Measurements from ENCODE around the gene GRK4. TPM values are rescaled to one million over a fixed set of nuclear protein-coding genes. Genes with fewer than 3 reads are reported as not detected.

Gene GRK4
- total RNA-seq, 2 experiments from 2014 or later = 2.2 to 2.6 TPM

DNA sequence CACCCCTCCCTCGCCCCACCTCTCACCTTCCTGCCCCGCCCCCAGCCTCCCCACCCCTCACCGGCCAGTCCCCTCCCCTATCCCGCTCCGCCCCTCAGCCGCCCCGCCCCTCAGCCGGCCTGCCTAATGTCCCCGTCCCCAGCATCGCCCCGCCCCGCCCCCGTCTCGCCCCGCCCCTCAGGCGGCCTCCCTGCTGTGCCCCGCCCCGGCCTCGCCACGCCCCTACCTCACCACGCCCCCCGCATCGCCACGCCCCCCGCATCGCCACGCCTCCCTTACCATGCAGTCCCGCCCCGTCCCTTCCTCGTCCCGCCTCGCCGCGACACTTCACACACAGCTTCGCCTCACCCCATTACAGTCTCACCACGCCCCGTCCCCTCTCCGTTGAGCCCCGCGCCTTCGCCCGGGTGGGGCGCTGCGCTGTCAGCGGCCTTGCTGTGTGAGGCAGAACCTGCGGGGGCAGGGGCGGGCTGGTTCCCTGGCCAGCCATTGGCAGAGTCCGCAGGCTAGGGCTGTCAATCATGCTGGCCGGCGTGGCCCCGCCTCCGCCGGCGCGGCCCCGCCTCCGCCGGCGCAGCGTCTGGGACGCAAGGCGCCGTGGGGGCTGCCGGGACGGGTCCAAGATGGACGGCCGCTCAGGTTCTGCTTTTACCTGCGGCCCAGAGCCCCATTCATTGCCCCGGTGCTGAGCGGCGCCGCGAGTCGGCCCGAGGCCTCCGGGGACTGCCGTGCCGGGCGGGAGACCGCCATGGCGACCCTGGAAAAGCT lies 110.9 kb downstream of the GRK4 start, which contains the start of the genes HTT and HTT-AS:
HTT (plus strand) TSS at position 604 of the 768 bp plus-strand sequence; CDS start at position 749, 145 bp downstream.
HTT-AS (minus strand) TSS at position 461 of the 768 bp plus-strand sequence.
- peak within 1 kb of the TSS; percentile 88 for H3K4me3 Mint-ChIP-seq
- DNase-seq (peak; percentile 97), ATAC-seq (peak; percentile 92)
- peaks cover 20% of the 10 kb centered on the region for H3K4me1 Mint-ChIP-seq (ENCODE audit: low read depth)
- no peaks in the 10 kb centered on the region for H3K9me3 Mint-ChIP-seq (ENCODE audit: insufficient read depth)
- H3K27ac Mint-ChIP-seq = peak within 1 kb of the TSS; percentile 95
- H3K36me3 Mint-ChIP-seq (ENCODE audit: low read depth) = peaks cover 1% of the 10 kb centered on the region
- ChIA-PET CTCF (no interaction called here), POLR2A (interaction anchor here (0.9 to 1.3 kb wide), 2 partner anchors 15 to 111 kb away, joined by 3 read pairs; partner anchors contain the start of genes GRK4 and NOP14)
- H3K27me3 Mint-ChIP-seq (ENCODE audit: low read depth) = no peaks in the 10 kb centered on the region

GRCh38 chr4:3074846-3075651 lies 111.7 kb downstream of the GRK4 start:
- DNase-seq (peak; percentile 57), ATAC-seq (peak; percentile 12)
- H3K4me1 Mint-ChIP-seq (ENCODE audit: low read depth) = peaks cover 24% of the 10 kb centered on the region
- H3K27me3 Mint-ChIP-seq (ENCODE audit: low read depth) = no peaks in the 10 kb centered on the region
- H3K9me3 Mint-ChIP-seq (ENCODE audit: insufficient read depth) = no peaks in the 10 kb centered on the region
- ChIA-PET CTCF (no interaction called here), POLR2A (interaction anchor here (0.5 to 1.3 kb wide), 3 partner anchors 12 to 112 kb away, joined by 3 read pairs; partner anchors contain the start of genes GRK4 and NOP14)
- H3K27ac Mint-ChIP-seq = peak overlapping the region; percentile 80
- H3K36me3 Mint-ChIP-seq (ENCODE audit: low read depth) = peaks cover 4% of the 10 kb centered on the region
- peak overlapping the region; percentile 88 for H3K4me3 Mint-ChIP-seq

GRCh38 chr4:3075652-3075981 lies 112.2 kb downstream of the GRK4 start:
- ATAC-seq (no peak), DNase-seq (no peak)
- H3K9me3 Mint-ChIP-seq (ENCODE audit: insufficient read depth) = no peaks in the 10 kb centered on the region
- peaks cover 24% of the 10 kb centered on the region for H3K4me1 Mint-ChIP-seq (ENCODE audit: low read depth)
- peak overlapping the region; percentile 88 for H3K4me3 Mint-ChIP-seq
- ChIA-PET POLR2A (interaction anchor here (0.5 kb wide), 1 partner anchor 12 kb away, joined by 3 read pairs; no protein-coding TSS in a partner anchor), CTCF (no interaction called here)
- no peaks in the 10 kb centered on the region for H3K27me3 Mint-ChIP-seq (ENCODE audit: low read depth)
- peaks cover 4% of the 10 kb centered on the region for H3K36me3 Mint-ChIP-seq (ENCODE audit: low read depth)
- no peak overlapping the region for H3K27ac Mint-ChIP-seq

- Mint-ChIP-seq H3K27ac (no peak overlapping the region), H3K4me1 (ENCODE audit: low read depth) (peaks cover 28% of the 10 kb centered on the region), H3K27me3 (ENCODE audit: low read depth) (no peaks in the 10 kb centered on the region), H3K4me3 (no peak overlapping the region), H3K9me3 (ENCODE audit: insufficient read depth) (no peaks in the 10 kb centered on the region), H3K36me3 (ENCODE audit: low read depth) (peaks cover 4% of the 10 kb centered on the region)
- ATAC-seq (no peak), DNase-seq (no peak)
- ChIA-PET POLR2A (no interaction called here), CTCF (no interaction called here)
Measured at GRCh38 chr4:3077796-3078195, 114.4 kb downstream of the GRK4 start.

DNA sequence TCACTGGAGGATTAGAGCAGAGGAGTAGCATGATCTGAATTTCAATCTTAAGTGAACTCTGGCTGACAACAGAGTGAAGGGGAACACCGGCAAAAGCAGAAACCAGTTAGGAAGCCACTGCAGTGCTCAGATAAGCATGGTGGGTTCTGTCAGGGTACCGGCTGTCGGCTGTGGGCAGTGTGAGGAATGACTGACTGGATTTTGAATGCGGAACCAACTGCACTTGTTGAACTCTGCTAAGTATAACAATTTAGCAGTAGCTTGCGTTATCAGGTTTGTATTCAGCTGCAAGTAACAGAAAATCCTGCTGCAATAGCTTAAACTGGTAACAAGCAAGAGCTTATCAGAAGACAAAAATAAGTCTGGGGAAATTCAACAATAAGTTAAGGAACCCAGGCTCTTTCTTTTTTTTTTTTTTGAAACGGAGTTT lies 116.3 kb downstream of the GRK4 start:
- H3K27ac Mint-ChIP-seq = no peak overlapping the region
- CTCF ChIA-PET = interaction anchor here (1.0 kb wide), 1 partner anchor 10 kb away, joined by 3 read pairs; no protein-coding TSS in a partner anchor
- H3K27me3 Mint-ChIP-seq (ENCODE audit: low read depth) = no peaks in the 10 kb centered on the region
- POLR2A ChIA-PET = no interaction called here
- H3K4me3 Mint-ChIP-seq = no peak overlapping the region
- no peak for ATAC-seq
- peaks cover 33% of the 10 kb centered on the region for H3K4me1 Mint-ChIP-seq (ENCODE audit: low read depth)
- no peak for DNase-seq
- peaks cover 10% of the 10 kb centered on the region for H3K36me3 Mint-ChIP-seq (ENCODE audit: low read depth)
- no peaks in the 10 kb centered on the region for H3K9me3 Mint-ChIP-seq (ENCODE audit: insufficient read depth)

DNA sequence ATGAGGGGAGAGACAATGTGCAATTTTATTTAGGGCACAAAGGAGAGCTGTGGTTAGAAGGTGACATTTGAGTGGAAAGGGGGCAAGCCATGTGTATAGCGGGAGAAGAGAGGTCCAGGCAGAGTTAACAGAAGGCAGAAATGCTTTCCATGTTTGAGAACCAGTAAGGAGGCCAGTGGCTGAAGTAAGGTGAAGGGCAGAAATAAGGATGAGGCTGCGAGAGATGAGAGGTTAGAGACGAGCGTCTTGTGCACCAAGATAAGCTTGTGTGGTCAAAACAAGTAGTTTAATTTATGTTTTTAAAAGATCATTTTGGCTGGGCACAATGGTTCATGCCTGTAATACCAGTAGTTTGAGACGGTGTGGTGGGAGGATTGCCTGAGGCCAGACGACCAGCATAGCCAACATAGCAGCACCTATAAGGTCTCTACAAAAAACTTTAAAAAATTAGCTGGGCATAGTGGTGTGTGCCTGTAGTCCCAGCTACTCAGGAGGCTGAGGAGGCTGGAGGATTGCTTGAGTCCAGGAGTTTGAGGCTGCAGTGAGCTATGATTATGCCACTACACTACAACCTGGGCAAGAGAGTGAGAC lies 119.6 kb downstream of the GRK4 start:
- ChIA-PET POLR2A (no interaction called here), CTCF (interaction anchor here (0.7 to 1.3 kb wide), 2 partner anchors 15 to 45 kb away, joined by 3 to 4 read pairs; no protein-coding TSS in a partner anchor)
- Mint-ChIP-seq H3K27ac (no peak overlapping the region), H3K9me3 (ENCODE audit: insufficient read depth) (no peaks in the 10 kb centered on the region), H3K27me3 (ENCODE audit: low read depth) (no peaks in the 10 kb centered on the region), H3K4me1 (ENCODE audit: low read depth) (peaks cover 18% of the 10 kb centered on the region), H3K4me3 (no peak overlapping the region), H3K36me3 (ENCODE audit: low read depth) (peaks cover 15% of the 10 kb centered on the region)
- ATAC-seq (no peak), DNase-seq (no peak)

- H3K4me1 Mint-ChIP-seq (ENCODE audit: low read depth) = peaks cover 17% of the 10 kb centered on the region
- DNase-seq (no peak), ATAC-seq (no peak)
- no peak overlapping the region for H3K27ac Mint-ChIP-seq
- peaks cover 19% of the 10 kb centered on the region for H3K36me3 Mint-ChIP-seq (ENCODE audit: low read depth)
- H3K4me3 Mint-ChIP-seq = no peak overlapping the region
- no peaks in the 10 kb centered on the region for H3K27me3 Mint-ChIP-seq (ENCODE audit: low read depth)
- ChIA-PET CTCF (interaction anchor here (0.7 to 1.3 kb wide), 2 partner anchors 14 to 46 kb away, joined by 3 to 4 read pairs; no protein-coding TSS in a partner anchor), POLR2A (no interaction called here)
- H3K9me3 Mint-ChIP-seq (ENCODE audit: insufficient read depth) = no peaks in the 10 kb centered on the region
Measured at GRCh38 chr4:3083732-3084131, 120.4 kb downstream of the GRK4 start.

DNA sequence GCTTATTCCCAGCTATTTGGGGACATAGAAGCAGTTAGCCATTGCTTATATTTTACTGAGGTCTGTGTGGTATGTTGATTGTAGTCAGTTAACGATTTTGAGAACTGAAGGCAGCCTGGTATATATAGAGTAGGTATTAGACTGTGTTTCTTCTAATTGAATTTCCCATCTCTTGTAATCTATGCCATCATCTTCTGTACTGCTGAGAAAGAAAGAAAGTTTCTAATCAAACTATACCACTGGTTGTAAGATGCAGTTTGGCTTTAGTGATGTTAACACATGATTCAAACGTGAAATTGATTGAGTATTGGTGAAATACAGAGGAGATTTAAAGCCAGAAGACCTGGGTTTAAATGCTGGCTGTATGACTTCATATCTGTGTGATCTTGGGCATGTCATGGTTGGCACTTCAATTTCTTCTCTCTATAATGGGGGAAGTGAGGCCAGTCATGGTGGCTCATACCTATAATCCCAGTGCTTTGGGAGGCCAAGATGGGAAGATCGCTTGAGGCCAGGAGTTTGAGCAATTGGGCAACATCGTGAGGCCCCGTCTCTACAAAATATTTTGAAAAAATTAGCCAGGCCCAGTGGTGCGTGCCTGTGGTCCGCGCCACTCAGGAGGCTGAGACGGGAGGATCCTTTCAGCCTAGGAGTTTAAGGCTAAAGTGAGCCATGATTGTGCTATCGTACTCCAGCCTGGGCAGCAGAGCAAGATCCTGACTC lies 122.7 kb downstream of the GRK4 start:
- CTCF ChIA-PET = no interaction called here
- Mint-ChIP-seq H3K9me3 (ENCODE audit: insufficient read depth) (no peaks in the 10 kb centered on the region), H3K4me1 (ENCODE audit: low read depth) (peaks cover 15% of the 10 kb centered on the region), H3K27me3 (ENCODE audit: low read depth) (no peaks in the 10 kb centered on the region), H3K27ac (no peak overlapping the region), H3K4me3 (no peak overlapping the region), H3K36me3 (ENCODE audit: low read depth) (peaks cover 23% of the 10 kb centered on the region)
- ATAC-seq (no peak), DNase-seq (no peak)
- POLR2A ChIA-PET = no interaction called here

GRCh38 chr4:3087115-3087797 lies 123.9 kb downstream of the GRK4 start:
- no peak for DNase-seq
- ATAC-seq = no peak
- no peaks in the 10 kb centered on the region for H3K9me3 Mint-ChIP-seq (ENCODE audit: insufficient read depth)
- ChIA-PET POLR2A (interaction anchor here (0.6 kb wide), 1 partner anchor 12 kb away, joined by 3 read pairs; no protein-coding TSS in a partner anchor), CTCF (no interaction called here)
- H3K27me3 Mint-ChIP-seq (ENCODE audit: low read depth) = no peaks in the 10 kb centered on the region
- H3K36me3 Mint-ChIP-seq (ENCODE audit: low read depth) = peaks cover 25% of the 10 kb centered on the region
- peaks cover 18% of the 10 kb centered on the region for H3K4me1 Mint-ChIP-seq (ENCODE audit: low read depth)
- no peak overlapping the region for H3K27ac Mint-ChIP-seq
- H3K4me3 Mint-ChIP-seq = no peak overlapping the region

All from activated CD8-positive, alpha-beta T cell treated with anti-CD3 and anti-CD28 coated beads, Interleukin-2, amount 10 ng/mL, durations not matched to agents 7 days and 5 days (primary cell).